PC-3 (cell line): Measurements from ENCODE around the gene TAS2R14.

ENCODE experiments used
- CTCF ChIP-seq: fragments of 300-600 bp; sonication (generic); conservative IDR thresholded peaks from 2 replicates; pipeline ENCODE4 v1.5.1; 2017; ENCODE audit warnings: antibody characterized with exemption, low read depth, mild to moderate bottlenecking, low read length
- EZH2 ChIP-seq: fragments of 300-600 bp; sonication (generic); IDR thresholded peaks from one replicate; pipeline ENCODE4 v1.6.1; 2017; ENCODE audit warnings: antibody characterized with exemption, mild to moderate bottlenecking, low read length; ENCODE audit not compliant: unreplicated experiment
- EZH2phosphoT487 ChIP-seq: fragments of 300-600 bp; sonication (generic); IDR thresholded peaks from 2 replicates; pipeline ENCODE4 v1.6.1; 2018; ENCODE audit warnings: mild to moderate bottlenecking, antibody characterized with exemption, low read length, borderline replicate concordance

- TF ChIP-seq CTCF (no peak), EZH2 (no peak), EZH2phosphoT487 (no peak)
Measured at GRCh38 chr12:10900530-10900929, 38.5 kb downstream of the TAS2R14 start.
